Measurements from ENCODE around the gene EXOC7.
A peak's percentile ranks its signal among the peaks of the same experiment; 100 is the strongest.

EXOC7 gene

DNA sequence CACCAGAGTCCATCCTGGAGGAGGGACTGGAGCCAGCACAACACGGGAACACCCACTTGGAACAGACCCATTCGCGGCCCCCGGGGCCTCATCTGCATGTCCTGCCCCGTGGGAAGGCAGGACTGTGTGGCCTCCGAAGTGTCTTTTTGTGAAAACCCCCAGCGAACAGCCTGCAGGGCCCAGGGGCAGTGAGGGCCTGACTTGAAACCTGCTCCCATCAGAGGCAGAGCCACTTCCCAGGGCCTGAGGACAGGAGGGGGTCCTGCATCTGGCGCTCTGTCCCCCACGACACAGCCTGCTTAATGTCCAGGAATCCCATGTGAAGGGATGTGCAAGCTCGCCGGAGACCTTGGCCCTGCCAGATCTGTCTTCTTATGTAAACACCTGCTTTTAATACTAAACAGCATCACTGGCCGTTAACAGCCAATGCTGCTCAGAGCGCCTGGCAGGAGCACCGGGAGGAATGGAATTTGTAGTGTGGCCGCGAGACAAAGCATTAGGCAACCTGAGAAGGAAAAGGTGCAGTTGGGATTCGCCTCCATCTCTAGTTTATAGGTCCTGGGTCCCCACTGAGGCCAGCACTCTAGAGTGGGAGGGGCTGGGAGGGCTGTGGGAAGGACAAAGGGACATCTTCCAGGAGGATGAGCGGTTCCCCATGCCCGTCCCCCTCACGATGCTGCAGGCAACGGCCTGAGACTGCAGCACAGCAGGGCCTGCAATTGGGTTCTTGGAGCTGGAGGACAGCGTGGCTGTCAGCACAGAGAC lies 66.9 kb downstream of the EXOC7 start:
- Histone ChIP-seq H3K9ac (peak overlapping the region in 4 of 11 experiments; percentile 24 to 56 (median 40); a peak in 6 of 22 replicates), H3K27ac (peak overlapping the region in 6 of 11 experiments; percentile 14 to 62 (median 48); a peak in 9 of 22 replicates), H3K4me1 (peaks cover 0 to 31% (median 23%) of the 10 kb centered on the region in 10 experiments; a peak in 16 of 20 replicates), H3K4me3 (no peak overlapping the region), H3K27me3 (no peaks in the 10 kb centered on the region), H3K36me3 (peaks cover 36 to 56% (median 39%) of the 10 kb centered on the region in 11 experiments), H4K20me1 (peaks cover 0 to 29% (median 0%) of the 10 kb centered on the region in 11 experiments; a peak in 6 of 22 replicates), H3K9me3 (replicated peaks in 1 of 11) (peaks cover 0 to 12% (median 0%) of the 10 kb centered on the region in 11 experiments; a peak in 4 of 22 replicates), H3K4me2 (peak overlapping the region in 8 of 11 experiments; percentile 49 to 77 (median 67); a peak in 16 of 22 replicates)
- TF ChIP-seq Cebpa-rat (IDR thresholded peaks at IDR 0.05), result no peak

DNA sequence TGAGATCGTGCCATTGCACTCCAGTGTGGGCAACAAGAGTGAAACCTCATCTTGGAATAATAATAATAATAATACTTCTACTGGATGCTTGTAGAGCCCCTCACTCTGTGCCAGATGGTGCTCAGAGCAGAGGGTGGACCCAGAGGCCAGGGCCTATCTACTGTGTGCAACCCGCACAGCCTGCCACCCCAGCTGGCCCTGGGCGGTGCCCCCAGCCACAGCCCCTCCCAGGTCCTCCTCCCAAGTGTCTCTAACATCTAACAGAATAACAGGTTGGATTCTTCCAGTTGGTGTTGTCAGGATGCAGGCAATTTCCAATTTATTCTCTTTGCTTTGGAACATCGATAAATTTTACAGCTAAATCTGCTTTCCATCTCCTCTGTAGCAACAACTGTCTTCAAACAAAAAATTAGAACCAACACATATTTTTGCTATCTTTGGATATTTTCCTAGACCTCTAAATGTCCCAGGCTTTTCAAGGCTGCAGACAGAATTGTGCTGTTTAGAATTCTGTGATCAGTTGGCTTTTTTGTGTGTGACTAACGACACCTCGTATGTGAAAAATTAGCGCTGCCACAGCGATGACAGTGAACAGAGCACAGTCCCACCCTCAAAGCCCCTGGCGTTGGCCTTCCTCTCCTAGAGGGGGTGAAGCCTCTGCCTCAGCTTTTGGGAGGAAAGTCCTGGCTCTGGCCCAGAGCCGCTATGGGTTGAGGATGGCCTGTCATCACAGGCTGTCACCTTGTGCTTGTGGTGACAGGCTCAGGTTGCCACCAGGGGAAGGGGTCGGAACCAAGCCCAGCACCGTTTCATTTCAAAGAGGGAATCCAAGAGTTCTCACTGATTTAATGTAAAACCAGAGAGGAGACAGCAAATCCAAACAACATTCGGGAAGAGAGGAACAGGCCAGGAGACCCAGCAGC lies 68.9 kb downstream of the EXOC7 start:
- H3K4me1 ChIP-seq, result peaks cover 4 to 43% (median 34%) of the 10 kb centered on the region in 10 experiments; a peak in 19 of 20 replicates
- no peak overlapping the region for H3K4me3 ChIP-seq
- no peak overlapping the region; a peak in 1 of 22 replicates for H3K9ac ChIP-seq

DNA sequence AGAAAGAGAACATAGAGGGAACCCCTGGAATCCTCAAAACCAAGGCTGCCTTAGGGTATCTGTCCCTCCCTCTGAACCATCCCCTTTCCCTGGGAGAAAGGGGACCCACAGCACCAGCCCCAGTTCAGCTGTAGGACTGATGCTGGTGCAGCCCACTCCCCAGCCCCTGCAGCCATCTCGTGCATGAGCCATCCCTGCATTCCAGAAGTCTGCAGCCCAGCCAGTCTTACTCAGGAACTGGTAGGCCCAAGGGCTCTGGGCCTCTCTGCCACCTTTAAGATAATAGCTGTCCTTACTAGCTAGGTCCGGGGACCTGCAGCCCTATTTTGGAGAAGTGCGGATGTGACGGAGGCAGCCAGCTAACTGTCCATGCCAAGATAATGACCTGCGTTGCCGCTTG lies 70.4 kb downstream of the EXOC7 start:
- peaks cover 10 to 53% (median 45%) of the 10 kb centered on the region in 10 experiments; a peak in 19 of 20 replicates for H3K4me1 ChIP-seq
- no peak overlapping the region for H3K27ac ChIP-seq
- no peak for TF ChIP-seq Cebpa-rat (IDR thresholded peaks at IDR 0.05)
- H4K20me1 ChIP-seq, result peaks cover 0 to 12% (median 0%) of the 10 kb centered on the region in 11 experiments; a peak in 3 of 22 replicates
- peaks cover 0 to 12% (median 0%) of the 10 kb centered on the region in 11 experiments; a peak in 4 of 22 replicates for H3K9me3 ChIP-seq (replicated peaks in 1 of 11)
- H3K4me2 ChIP-seq, result no peak overlapping the region
- H3K27me3 ChIP-seq, result no peaks in the 10 kb centered on the region
- no peak overlapping the region for H3K9ac ChIP-seq
- H3K4me3 ChIP-seq, result no peak overlapping the region
- peaks cover under 1 to 21% (median 4%) of the 10 kb centered on the region in 11 experiments; a peak in 20 of 22 replicates for H3K36me3 ChIP-seq

More for the DNA sequence above, 68.9 kb downstream of the EXOC7 start:
- Histone ChIP-seq H3K27me3 (no peaks in the 10 kb centered on the region), H3K9me3 (replicated peaks in 1 of 11) (peaks cover 0 to 12% (median 0%) of the 10 kb centered on the region in 11 experiments; a peak in 4 of 22 replicates), H3K36me3 (peaks cover 16 to 36% (median 19%) of the 10 kb centered on the region in 11 experiments), H3K27ac (no peak overlapping the region), H3K4me2 (no peak overlapping the region), H4K20me1 (peaks cover 0 to 17% (median 0%) of the 10 kb centered on the region in 11 experiments; a peak in 5 of 22 replicates)
- no peak for TF ChIP-seq Cebpa-rat (IDR thresholded peaks at IDR 0.05)

DNA sequence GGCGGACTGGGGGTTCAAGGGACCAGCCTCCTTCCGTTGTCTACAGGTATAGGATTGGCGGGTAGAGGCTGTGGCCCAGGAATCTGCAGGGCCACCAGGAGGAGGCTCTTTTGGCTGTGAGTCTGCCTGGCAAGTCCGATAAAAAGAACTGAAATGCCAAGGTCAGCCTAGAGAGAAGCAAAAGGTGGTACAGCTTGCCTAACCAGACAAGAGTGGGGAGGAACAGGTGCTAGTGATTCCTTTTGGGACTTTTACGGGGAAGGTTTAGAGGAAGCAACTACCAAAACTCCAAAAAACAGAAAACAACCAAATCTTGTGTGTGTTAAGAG lies 70.8 kb downstream of the EXOC7 start:
- H3K4me2 ChIP-seq, result no peak overlapping the region
- H3K36me3 ChIP-seq, result peaks cover 0 to 17% (median 0%) of the 10 kb centered on the region in 11 experiments; a peak in 7 of 22 replicates
- H3K4me1 ChIP-seq, result peaks cover 10 to 53% (median 43%) of the 10 kb centered on the region in 10 experiments; a peak in 19 of 20 replicates
- no peaks in the 10 kb centered on the region for H3K27me3 ChIP-seq
- H3K27ac ChIP-seq, result no peak overlapping the region
- TF ChIP-seq Cebpa-rat (IDR thresholded peaks at IDR 0.05), result no peak
- peaks cover 0 to 9% (median 0%) of the 10 kb centered on the region in 11 experiments; a peak in 3 of 22 replicates for H4K20me1 ChIP-seq
- peaks cover 0 to 12% (median 0%) of the 10 kb centered on the region in 11 experiments; a peak in 4 of 22 replicates for H3K9me3 ChIP-seq (replicated peaks in 1 of 11)
- no peak overlapping the region for H3K4me3 ChIP-seq
- no peak overlapping the region for H3K9ac ChIP-seq

DNA sequence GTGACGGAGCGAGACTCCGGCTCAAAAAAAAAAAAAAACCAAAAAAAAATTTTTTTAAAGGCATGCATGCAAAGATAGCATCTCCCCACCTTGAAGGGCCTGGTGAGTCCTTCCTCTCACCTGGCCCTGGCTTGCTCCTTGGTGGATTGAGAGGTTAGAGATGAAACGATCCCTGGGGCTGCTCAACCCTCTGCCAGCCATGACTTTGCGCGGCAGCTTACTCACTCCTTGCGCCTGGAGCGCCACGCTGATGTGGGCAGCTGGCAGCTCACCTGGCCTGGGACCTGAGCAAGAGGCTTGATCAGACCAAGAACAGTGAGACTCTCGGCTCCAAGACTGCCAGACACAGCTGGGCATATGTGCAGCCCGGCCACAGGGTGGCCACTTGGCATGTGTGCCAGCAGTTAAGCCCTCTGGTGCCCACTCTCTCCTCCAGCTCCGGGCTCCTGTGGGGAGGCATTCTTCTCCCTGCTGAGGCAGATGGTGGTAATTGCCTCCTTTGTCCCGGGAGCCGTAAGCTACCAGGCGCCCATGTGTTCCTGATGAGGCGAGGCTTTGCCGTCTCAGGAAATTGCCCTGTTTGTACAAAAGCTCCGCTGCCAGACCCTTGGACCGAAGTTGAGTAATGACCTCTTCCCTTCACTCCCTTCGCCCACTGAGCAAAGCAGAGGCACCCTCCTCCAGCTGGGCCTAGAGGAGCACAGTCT lies 71.4 kb downstream of the EXOC7 start:
- Histone ChIP-seq H3K4me2 (no peak overlapping the region), H3K9me3 (replicated peaks in 1 of 11) (peaks cover 0 to 12% (median 0%) of the 10 kb centered on the region in 11 experiments; a peak in 4 of 22 replicates), H3K27ac (no peak overlapping the region), H4K20me1 (peaks cover 0 to 4% (median 0%) of the 10 kb centered on the region in 11 experiments; a peak in 2 of 22 replicates), H3K9ac (no peak overlapping the region), H3K27me3 (no peaks in the 10 kb centered on the region), H3K4me1 (peaks cover 10 to 53% (median 42%) of the 10 kb centered on the region in 10 experiments; a peak in 19 of 20 replicates), H3K36me3 (peaks cover 0 to 12% (median 0%) of the 10 kb centered on the region in 11 experiments; a peak in 4 of 22 replicates), H3K4me3 (no peak overlapping the region)
- no peak for TF ChIP-seq Cebpa-rat (IDR thresholded peaks at IDR 0.05)

Measured in BLaER1 treated with 17β-estradiol and CSF1 and Interleukin-3, amounts not matched to agents 10 nM and 100 nM (cell line).